Amniotic epithelial cell (primary cell): Measurements from ENCODE around the gene WWOX.

ENCODE experiments used
- DNase-seq: peaks from one replicate; pipeline ENCODE4 v3.0.0-alpha.2; 2010; ENCODE audit warnings: low read depth

Gene WWOX

DNA sequence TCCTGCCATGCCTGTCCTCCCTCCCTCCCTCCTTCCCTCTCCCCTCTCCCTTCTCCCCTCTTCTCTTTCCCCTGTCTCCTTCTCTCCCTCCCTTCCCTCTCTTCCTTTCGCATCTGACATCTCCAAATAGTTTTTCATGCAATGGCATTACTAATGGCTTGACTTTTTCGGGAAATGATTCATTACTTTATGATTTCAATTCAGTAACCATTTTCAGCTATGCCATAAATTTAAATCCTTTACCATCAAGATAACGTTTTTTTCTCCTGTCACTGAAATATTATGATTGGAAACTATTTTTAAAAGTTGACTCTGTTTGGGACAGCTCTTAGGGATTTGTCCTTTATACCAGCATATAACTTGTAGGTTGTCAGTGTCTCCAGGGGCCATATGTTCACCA is 201.0 kb downstream of the WWOX start:
- no peak for DNase-seq

DNA sequence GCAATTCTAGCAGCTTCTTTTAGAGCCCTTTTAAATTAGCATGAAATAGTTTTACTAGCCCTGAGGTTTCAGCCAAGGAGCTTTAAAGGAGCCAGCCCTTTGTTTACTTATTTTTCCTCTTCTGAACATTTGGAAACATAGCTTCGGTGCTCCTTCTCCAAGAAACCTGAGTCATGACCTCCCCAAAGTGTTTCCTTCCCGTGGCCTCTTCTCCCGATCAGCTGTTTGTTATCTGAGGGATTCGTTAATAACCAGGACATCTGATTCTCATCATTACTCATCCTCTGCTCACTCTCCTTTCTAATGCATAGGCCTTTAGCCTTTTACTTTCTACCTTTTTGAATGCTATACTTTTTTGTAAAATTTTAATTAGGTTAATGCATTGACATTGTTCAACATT is 204.5 kb downstream of the WWOX start:
- DNase-seq, result no peak

GRCh38 chr16:78306361-78306760 is 206.9 kb downstream of the WWOX start:
- DNase-seq, result no peak

DNA sequence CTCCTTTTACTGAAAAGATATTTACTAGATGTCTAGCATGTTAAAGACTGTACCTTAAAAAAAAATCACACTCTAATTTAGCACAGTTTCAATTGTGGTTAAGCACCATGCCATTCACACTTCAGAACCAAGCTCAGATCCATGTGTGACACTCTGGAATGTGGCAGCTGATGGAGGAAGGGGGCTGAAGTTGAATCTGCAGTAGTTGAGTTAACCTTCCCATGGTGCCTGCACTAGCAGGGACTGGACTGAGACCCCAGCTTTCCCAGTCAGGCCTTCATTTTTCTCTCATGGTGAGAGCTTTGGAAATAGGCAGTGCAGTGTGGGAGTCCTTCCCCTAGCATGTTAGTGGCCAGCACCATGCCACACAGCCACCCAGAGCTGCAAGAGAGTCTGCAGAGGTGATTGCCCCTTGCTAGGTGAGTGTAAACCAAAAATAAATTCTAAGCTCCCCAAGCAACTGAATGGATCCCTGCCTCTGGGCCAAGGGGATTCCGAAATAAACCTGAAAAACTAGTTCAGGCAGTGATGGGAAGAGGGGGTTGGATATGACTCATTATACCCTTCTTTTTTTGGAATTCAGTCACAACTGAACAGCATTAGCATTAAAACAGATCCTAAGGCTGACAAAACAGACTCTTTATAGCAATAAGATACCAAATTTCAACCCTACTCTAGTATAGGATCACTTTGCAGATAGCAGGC is 208.5 kb downstream of the WWOX start:
- no peak for DNase-seq

DNA sequence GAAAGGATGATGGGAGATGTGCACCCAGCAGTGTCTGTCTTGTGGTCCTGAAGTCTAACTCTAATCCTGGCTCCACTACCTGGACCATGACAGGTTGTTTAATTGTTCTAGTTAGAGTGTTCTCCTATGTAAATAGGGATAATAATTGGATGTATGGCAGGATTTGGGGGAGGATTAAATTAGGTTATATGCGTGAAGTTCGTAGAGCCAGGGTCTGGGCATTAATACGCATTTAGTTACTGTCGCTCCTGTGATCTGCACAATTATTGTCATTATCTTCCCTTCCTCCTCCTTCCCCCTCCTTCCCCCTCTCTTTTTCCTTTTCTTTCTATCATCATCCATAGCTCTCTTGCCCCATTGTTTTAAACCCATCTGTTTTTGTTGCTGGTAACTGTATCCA is 210.3 kb downstream of the WWOX start:
- DNase-seq, result no peak

GRCh38 chr16:78310196-78310595 is 210.7 kb downstream of the WWOX start:
- DNase-seq, result no peak

GRCh38 chr16:78310990-78311561 is 211.6 kb downstream of the WWOX start:
- DNase-seq, result peak; percentile 13

GRCh38 chr16:78311831-78312230 is 212.4 kb downstream of the WWOX start:
- no peak for DNase-seq

- DNase-seq, result no peak
Measured at GRCh38 chr16:78317564-78318240, 218.2 kb downstream of the WWOX start.

DNA sequence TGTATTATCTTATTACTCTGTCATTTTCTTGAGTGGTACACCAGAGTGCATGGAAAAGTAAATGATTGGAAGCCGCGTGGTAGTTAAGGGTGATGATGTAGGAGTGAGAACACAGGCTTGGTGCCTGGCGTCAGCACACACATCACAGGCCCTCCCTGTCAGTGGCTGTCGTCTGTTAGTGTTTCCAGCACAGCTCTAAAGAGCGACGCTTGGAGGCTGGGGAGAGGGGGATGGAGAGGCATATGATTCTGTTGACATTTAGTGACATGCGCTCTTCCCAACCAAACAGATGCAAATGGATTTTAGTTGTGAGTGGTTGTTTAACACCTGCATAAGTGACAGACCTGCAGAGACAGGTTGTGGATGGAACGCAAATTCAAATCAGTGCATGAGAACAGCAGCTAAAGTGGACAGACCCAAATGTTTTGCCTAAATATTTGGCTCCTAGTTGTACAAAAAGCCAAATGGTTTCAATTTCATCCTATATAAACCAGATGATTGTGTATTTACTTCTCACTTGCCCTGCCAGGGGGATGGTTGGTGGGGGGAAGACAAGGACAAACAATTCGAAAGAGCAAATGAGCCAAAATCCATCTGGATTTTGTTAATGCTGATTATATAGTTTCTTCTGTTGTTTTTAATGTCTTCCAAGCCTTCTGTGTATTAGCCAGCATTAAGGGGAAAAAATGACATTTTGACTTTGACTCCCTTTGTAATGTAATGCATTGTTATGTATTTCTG is 222.3 kb downstream of the WWOX start:
- DNase-seq, result no peak

DNA sequence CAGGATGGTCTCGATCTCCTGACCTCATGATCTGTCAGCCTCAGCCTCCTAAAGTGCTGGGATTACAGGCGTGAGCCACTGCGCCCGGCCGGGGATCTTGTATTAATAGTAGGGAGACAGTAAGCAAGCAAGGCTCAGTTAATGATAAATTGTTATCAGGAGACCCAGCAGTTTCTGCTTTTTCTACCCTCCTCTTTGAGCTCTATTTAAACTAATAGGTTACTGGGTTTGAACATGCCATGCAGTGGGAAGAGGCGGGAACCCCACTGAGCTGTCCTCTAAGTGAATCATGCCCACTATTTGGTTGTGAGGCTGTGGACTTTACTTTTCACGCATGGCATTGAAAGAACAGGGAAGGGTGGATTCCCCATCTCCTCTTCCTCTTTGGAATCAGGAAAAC is 223.9 kb downstream of the WWOX start:
- DNase-seq, result no peak

GRCh38 chr16:78324649-78325285 is 225.3 kb downstream of the WWOX start:
- no peak for DNase-seq

- DNase-seq, result no peak
Measured at GRCh38 chr16:78325468-78326352, 226.3 kb downstream of the WWOX start.

DNA sequence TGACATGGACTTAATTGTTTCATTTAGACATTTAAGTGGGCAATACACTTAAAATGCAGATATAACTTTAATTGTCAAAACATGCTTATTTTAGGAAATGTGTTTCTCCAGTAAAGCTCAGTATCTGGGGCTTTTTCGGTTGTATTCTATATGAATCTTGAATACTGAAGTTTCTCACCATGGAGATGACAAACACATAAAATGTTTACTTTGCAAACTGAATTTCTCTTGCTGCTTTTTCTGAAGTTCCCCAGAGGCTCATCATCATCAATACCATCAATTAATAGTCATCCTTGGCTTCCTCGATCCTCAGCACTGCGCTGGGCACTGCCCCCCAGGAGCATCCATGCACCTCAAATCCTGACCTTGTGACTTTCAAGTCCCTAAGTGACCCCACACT is 227.3 kb downstream of the WWOX start:
- no peak for DNase-seq

GRCh38 chr16:78331731-78332130 is 232.3 kb downstream of the WWOX start:
- no peak for DNase-seq

DNA sequence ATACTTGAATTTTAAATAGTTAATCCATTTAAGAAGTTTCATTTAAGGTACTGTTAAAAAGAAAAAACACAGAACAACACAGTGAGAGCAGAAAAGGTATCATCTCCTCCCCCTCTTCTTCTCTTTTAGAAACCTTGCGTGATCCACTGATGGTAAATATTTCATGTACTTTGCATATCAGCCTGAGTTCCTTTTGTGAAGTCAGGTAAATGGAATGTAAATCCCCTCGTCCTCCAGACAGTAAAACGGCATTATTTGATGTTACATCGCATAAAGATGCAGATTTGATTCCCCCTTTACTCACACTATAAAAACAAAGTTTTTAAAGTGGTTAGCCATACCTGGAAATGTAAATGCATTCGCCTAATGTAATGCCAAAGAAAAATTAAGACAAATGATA is 234.4 kb downstream of the WWOX start:
- no peak for DNase-seq

DNA sequence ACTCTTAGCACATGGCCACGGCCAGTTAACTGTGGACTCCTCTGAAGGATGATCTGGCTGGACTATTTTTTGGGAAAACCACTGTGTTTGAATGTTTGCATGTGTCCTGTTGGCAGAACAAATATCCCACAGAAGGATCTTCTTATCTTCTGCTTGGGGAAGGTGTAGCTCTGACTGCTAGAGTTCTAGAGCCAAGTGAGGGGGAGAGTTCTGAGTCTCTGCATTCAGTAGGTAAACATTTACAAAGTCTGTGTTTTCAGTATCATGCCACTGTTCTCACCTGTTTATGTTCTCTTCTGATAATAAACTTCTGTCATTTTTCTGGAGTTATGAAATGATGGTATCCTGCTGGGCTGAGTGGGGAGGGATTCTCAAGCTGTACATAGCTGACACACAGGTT is 241.1 kb downstream of the WWOX start:
- no peak for DNase-seq

- no peak for DNase-seq
Measured at GRCh38 chr16:78348068-78348467, 248.6 kb downstream of the WWOX start.

DNA sequence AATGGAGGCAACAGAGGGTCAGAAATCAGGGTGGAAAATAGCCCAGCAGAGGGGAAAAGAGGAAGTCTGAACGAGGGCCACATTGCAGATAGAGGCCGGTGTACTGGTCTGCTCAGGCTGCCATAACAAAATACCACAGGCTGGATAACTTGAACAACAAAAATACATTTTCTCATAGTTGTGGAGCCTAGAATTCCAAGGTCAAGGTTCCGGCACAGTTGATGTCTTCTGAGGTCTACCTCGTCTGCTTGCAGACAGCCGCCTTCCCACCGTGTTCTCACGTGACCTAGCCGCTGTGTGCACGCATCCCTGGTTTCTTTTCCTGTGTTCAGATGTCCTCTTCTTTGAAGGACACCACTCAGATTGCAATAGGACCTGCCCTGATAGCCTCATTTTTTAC is 249.4 kb downstream of the WWOX start:
- DNase-seq, result no peak

DNA sequence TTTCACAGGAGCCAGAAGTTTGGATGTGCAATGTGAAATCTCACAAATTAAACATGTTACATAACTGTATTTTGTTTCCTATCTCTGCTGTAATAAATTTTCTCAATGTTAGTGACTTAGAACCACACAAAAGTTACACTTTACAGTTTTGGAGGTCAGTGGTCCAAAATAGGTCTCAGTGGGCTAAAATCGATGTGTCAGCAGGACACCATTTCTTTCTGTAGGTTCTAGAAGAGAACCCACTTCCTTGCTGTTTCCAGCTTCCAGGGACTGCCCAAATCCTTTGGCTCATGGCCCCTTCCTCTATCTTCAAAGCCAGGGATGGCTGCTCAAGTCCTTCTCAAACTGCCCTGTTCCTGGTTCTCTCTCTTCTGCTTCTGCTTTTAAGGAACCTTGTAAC is 252.7 kb downstream of the WWOX start:
- DNase-seq, result no peak

DNA sequence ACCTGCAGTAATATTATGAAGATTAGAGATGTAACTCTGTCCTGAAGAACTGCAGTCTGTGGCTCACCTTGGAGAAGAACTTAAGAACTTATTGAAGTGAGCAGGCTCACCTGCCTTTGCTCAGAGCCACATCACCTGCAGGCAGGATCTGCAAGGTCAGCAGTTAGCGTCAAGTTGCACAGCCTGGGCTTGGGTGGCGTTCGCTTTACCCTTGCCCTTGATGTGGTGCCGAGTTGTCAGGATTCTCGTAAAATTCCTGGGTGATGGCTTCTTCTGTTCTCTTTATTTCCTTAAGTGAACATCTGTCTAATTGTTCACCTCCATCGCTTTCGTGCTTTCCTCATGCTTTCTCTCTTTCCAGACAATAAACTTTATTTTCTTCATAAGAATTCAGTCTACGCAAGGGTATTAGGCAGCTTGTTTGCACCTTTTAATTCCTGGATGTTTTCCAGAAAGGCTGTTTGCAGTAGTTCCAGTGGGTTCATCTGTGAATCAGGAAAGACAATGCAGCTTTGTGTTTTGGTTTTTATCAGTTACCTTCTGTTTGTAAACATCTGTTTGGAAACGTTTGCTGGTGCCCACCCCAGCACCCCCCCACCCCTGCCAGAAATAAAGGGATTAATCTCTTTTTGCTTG is 254.3 kb downstream of the WWOX start:
- no peak for DNase-seq
